ENCODE measurements around the gene CYP2A7. TPM values are rescaled to one million over a fixed set of nuclear protein-coding genes. Genes with fewer than 3 reads are reported as not detected.
"Not testable (repeated sequence)": the region's sequence is repeated elsewhere in the genome, so short reads cannot be mapped to it uniquely, and the experiment has no call there.

CYP2A7 gene
- polyA plus RNA-seq, 3 donors: not detected

GRCh38 chr19:40901975-40902750 lies 20.1 kb upstream of the CYP2A7 start:
- H3K27ac ChIP-seq (ENCODE audit: low read depth, low read length): not testable (repeated sequence)
- 75 to 80% (median 79%) methylated on average over 6 of the region's 6 CpGs for WGBS, 3 donors

- H3K27ac ChIP-seq (ENCODE audit: low read depth, low read length): not testable (repeated sequence)
- WGBS, 3 donors: 83 to 88% (median 83%) methylated on average over 5 of the region's 5 CpGs
Measured at GRCh38 chr19:40900521-40900920, 18.5 kb upstream of the CYP2A7 start.

- H3K27ac ChIP-seq (ENCODE audit: low read depth, low read length): not testable (repeated sequence)
- WGBS, 3 donors: 61 to 80% (median 70%) methylated on average over 12 of the region's 12 CpGs
Measured at GRCh38 chr19:40899964-40900363, 17.9 kb upstream of the CYP2A7 start.

- WGBS, 3 donors: 81 to 90% (median 82%) methylated on average over 13 of the region's 13 CpGs
- not testable (repeated sequence) for H3K27ac ChIP-seq (ENCODE audit: low read depth, low read length)
Measured at GRCh38 chr19:40896843-40897789, 15.1 kb upstream of the CYP2A7 start.

GRCh38 chr19:40896418-40896796 lies 14.4 kb upstream of the CYP2A7 start:
- 91% methylated on average over 5 of the region's 5 CpGs for WGBS, 3 donors

GRCh38 chr19:40893112-40893511 lies 11.1 kb upstream of the CYP2A7 start:
- no peak overlapping the region for H3K27ac ChIP-seq (ENCODE audit: low read depth, low read length)

More at GRCh38 chr19:40896418-40896796, 14.4 kb upstream of the CYP2A7 start:
- no peak overlapping the region for H3K27ac ChIP-seq (ENCODE audit: low read depth, low read length)

GRCh38 chr19:40889366-40889765 lies 7.3 kb upstream of the CYP2A7 start:
- 53 to 57% (median 53%) methylated on average over 3 of the region's 3 CpGs for WGBS, 3 donors
- no peak overlapping the region for H3K27ac ChIP-seq (ENCODE audit: low read depth, low read length)

GRCh38 chr19:40888191-40888590 lies 6.2 kb upstream of the CYP2A7 start:
- no peak overlapping the region for H3K27ac ChIP-seq (ENCODE audit: low read depth, low read length)
- 83 to 85% (median 84%) methylated on average over 4 of the region's 4 CpGs for WGBS, 3 donors

GRCh38 chr19:40884187-40884931 lies 2.3 kb upstream of the CYP2A7 start:
- not testable (repeated sequence) for H3K27ac ChIP-seq (ENCODE audit: low read depth, low read length)
- no CpG with 5 or more reads among the region's 1 CpG for WGBS, 3 donors

- not testable (repeated sequence) for H3K27ac ChIP-seq (ENCODE audit: low read depth, low read length)
- 69 to 86% (median 79%) methylated on average over 4 of the region's 4 CpGs for WGBS, 3 donors
Measured at GRCh38 chr19:40879349-40879748, 2.7 kb downstream of the CYP2A7 start.

GRCh38 chr19:40875526-40875951 lies 6.5 kb downstream of the CYP2A7 start:
- 1 to 10% (median 6%) methylated on average over 15 to 19 of the region's 23 CpGs for WGBS, 3 donors
- H3K27ac ChIP-seq (ENCODE audit: low read depth, low read length): not testable (repeated sequence)

- WGBS, 3 donors: 55 to 89% (median 88%) methylated on average over 1 to 2 of the region's 4 CpGs
- not testable (repeated sequence) for H3K27ac ChIP-seq (ENCODE audit: low read depth, low read length)
Measured at GRCh38 chr19:40874874-40875273, 7.2 kb downstream of the CYP2A7 start.

GRCh38 chr19:40873873-40874272 lies 8.2 kb downstream of the CYP2A7 start:
- 84 to 89% (median 87%) methylated on average over 2 of the region's 2 CpGs for WGBS, 3 donors

GRCh38 chr19:40872209-40872608 lies 9.8 kb downstream of the CYP2A7 start:
- WGBS, 3 donors: 73 to 88% (median 84%) methylated on average over 2 of the region's 2 CpGs
- no peak overlapping the region for H3K27ac ChIP-seq (ENCODE audit: low read depth, low read length)

More at GRCh38 chr19:40873873-40874272, 8.2 kb downstream of the CYP2A7 start:
- not testable (repeated sequence) for H3K27ac ChIP-seq (ENCODE audit: low read depth, low read length)

- WGBS, 3 donors: 86 to 89% (median 88%) methylated on average over 7 of the region's 7 CpGs
- no peak overlapping the region for H3K27ac ChIP-seq (ENCODE audit: low read depth, low read length)
Measured at GRCh38 chr19:40867701-40868100, 14.3 kb downstream of the CYP2A7 start.

GRCh38 chr19:40864739-40865496 lies 17.1 kb downstream of the CYP2A7 start:
- WGBS, 3 donors: 59 to 60% (median 59%) methylated on average over 9 of the region's 9 CpGs

GRCh38 chr19:40862785-40863184 lies 19.2 kb downstream of the CYP2A7 start:
- no peak overlapping the region for H3K27ac ChIP-seq (ENCODE audit: low read depth, low read length)
- 64 to 76% (median 65%) methylated on average over 4 of the region's 4 CpGs for WGBS, 3 donors

More at GRCh38 chr19:40864739-40865496, 17.1 kb downstream of the CYP2A7 start:
- not testable (repeated sequence) for H3K27ac ChIP-seq (ENCODE audit: low read depth, low read length)

- 93 to 96% (median 93%) methylated on average over 3 of the region's 3 CpGs for WGBS, 3 donors
- H3K27ac ChIP-seq (ENCODE audit: low read depth, low read length): no peak overlapping the region
Measured at GRCh38 chr19:40862333-40862732, 19.7 kb downstream of the CYP2A7 start.

Measured in adipose tissue (tissue), 3 donors.